Astrocyte of the hippocampus (primary cell): ENCODE measurements around the gene DUSP11.
"Not testable (repeated sequence)": the region's sequence is repeated elsewhere in the genome, so short reads cannot be mapped to it uniquely, and the experiment has no call there.

Experiments used
- DNase-seq: peaks from one replicate; pipeline ENCODE4 v3.0.0; 2011; ENCODE audit warnings: low read depth, low spot score

The DUSP11 gene

DNA sequence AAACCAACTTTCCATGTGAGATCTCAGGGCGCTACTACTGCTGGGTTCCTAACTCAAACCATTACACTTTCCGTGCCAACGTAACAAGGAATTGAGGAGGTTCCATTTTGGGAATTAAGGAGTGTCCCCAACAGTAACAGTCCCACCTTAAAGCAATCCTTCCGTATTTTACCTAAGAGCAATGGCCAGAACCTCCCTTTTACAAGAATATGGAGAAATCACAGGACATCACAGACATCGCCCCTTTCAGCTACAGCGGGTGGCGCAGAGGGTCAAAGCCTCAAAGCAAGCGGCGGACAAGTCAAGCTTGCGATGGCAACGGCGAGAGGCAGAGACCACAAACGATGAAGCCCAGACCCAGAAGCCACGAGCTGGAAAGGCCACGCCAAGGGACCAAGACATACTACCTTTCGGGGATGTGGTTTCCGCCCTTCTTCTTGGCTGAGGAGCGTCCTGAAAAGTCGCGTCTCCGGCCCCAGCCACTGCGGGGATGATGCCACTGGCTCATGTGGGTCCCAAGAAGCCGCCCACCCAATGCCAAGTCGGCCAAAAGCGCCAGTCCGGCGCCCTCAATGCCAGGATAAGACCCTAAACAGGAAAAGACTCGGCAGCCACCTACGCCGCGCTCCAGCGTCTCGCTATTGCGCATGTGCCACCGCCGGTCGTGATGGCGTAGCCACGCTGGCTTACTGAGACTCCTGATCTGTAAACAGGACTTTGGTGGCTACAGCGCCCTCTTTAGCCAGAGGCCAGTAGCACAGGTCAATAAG is at the start of gene DUSP11:
TSS of gene DUSP11 (minus strand) at position 637 of the 770 bp plus-strand sequence. CDS start at position 508, 129 bp downstream.
- peak; percentile 97 for DNase-seq

DNA sequence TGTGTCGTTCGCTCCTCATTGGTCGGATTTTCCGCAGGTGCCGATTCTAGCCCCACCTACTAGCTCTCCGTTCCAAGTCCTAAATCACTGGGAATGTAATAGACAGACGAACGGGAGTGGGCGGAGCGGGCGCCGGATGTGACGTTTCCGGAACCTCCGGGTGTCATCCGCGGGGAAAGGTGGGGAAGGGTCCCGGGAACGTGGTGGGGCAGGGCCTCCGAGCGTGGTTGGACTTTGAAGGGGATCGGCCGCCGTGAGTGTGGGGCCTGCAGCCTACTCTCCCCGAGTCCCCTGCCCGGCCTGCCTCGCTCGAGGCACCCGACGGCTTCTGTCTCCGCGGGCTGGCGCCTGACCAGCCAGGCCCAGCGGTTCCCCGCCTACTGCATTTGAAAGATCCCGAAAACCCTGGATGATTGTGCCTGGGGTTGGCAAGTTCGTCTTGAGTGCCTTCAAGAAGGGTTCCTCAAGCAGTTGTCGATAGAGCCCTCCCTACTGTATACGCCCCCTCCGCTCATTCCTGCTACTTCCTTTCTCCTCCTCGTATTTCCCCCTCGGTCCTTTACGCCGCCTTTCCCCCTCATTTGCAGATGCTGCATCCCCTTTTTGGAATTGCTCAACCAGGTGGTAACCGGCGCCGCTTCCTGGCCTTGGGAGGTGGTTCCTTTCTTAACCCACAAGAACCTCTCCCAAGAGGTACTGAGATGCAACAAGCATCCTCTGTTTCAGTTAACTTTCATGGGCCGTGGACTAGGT is 49.1 kb upstream of the DUSP11 start, which contains the start of gene STAMBP:
TSS of gene STAMBP (plus strand) at position 144 of the 753 bp plus-strand sequence. CDS start 1,896 bp downstream, outside the sequence.
- peak; percentile 98 for DNase-seq

DNA sequence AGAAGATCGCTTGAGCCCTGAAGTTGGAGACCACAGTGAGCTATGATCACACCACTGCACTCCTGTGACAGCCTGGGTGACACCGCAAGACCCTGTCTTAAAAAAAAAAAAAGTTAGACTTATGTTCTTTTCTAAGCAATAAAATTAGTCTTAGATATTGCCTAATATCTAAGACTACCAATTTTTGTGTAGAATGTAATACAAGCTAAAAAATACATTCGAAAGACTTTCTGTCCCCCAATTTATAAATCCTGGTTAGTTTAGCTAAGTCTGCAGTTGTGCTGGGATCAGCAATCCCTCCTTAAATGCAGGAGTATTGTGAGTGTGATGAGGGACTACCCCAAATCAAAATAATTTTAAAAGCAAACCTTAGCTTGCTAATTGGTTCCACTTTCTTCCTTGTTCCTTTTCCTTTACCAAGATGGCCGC is 48.5 kb upstream of the DUSP11 start:
- DNase-seq, result no peak

DNA sequence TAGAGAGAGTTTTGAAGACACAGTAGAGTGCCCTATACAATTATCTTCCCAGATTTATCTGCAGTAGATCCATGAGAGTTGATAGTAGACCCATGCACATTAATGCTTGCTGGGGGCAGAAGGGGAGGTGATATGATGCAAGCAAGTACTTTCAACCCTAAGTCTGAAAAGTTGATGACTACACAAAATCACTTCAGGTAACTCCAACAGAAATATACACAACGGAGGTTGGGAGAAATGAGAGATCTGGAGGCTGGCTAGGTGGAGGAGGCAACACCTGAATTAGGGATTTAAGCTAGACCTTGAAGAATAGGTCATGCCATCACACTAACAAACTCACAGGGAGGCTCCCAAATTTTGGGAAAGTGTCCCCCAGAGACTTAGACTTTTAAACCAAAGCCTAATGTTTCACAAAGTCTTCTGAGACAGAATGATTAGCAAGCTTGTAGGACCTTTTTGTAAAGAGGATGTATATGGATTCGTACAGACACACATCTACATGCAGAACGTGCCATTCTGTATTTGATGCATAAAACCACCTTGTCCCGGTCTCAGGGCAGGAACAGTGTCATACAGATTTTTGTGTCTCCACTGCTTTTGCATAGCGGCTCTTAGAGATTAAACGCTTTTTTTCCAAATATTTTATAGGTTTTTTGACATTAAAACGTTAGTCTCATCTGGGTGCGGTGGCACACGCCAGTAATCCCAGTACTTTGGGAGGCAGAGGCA is 47.9 kb upstream of the DUSP11 start:
- no peak for DNase-seq

DNA sequence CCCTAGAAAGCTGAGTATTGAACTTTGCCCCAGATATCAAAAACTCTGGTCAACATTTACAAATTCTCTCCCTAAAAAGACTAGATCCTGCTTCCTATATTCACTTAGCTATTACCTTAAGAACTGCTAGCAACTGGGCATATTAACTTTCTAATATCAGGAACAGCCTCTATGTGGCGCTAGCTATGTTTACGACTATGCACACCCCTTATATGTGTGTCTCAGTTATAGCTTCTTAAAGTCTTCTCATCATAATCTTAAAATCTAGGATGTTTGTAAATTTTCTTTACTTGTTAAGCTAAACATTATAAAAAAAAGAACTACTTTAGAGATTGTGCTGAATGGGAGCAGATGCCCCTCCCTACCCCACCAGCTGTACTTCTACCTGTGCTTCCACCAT is 47.1 kb upstream of the DUSP11 start:
- peak; percentile 53 for DNase-seq

DNA sequence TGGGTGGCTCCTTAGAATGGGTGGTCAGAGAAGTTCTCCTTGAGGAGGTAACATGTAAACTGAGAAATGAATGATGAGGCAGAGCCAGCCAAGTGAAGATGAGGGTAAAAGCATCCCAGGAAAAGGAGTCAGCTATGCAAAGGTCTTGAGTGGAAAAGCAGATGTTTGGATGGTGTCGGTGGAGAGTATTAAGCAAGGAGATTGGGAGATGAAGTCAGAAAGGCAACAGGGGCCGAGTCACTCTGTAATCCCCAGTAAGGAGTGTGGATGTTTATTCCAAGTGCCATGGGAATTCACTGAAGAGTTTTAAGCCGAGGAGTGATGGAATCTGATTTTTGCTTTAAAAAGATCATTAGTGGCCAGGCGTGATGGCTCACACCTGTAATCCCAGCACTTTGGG is 45.5 kb upstream of the DUSP11 start:
- DNase-seq, result no peak

DNA sequence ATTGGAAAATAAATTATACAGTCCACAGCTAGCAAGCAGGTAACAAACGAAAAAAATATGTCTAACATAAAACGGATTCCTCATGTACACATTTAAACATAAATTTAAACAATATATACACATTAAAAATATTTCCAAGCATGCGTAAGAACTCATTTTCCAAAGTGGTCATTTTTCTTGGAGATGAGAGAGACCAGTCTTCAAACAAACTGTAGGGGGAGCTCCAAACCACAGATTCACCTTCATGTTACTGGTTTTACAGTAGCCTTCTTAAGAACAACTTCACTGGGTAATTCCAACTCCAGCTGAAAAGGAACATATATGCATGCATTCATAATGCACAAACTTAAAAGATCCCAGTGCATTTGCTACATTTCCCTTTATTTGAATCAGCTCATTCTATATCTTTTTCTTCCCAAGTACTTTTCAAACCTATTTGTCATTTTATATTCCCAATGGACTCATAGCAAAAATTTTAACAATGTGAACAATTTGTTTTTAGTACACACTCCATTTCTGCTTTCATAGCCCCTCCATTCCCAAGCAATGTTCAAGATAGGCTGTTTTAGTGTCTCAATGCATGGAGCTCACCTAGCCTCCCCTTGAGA is 44.1 kb upstream of the DUSP11 start:
- DNase-seq, result peak; percentile 85

DNA sequence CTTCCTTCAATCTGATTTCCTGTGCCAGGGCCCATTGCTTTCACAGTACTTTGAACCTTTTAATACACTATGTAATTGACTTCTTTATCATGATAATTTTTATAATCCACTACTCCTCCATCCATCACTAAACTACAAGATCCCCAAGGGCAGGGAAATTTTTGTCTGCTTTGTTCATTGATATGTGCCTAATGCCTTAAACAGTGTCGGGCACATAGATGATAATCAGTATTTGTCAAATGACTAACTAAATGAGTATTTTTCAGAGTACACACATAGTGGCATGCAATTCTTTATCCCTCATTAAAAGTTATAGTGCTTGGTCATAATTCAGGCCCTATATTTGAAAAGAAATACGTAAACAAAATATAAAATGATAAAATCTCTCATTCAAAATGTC is 43.5 kb upstream of the DUSP11 start:
- no peak for DNase-seq

DNA sequence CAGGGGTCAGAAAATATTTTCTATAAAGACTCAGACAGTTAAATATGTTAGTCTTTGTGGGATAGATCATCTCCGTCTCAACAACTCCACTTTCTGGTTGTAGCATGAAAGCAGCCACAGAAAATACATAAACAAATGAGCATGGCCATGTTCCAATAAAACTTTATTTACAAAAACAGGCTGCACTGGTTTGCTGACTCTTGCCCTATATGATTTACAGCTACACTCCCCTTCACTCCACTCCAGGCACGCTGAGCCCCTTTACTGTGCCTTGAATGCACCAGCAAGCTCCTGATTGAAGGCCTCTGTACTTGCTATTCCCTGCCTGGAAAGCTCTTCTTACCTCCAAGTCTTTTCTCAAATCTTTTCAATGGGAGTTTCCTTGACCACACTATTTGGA is 43.1 kb upstream of the DUSP11 start:
- no peak for DNase-seq

DNA sequence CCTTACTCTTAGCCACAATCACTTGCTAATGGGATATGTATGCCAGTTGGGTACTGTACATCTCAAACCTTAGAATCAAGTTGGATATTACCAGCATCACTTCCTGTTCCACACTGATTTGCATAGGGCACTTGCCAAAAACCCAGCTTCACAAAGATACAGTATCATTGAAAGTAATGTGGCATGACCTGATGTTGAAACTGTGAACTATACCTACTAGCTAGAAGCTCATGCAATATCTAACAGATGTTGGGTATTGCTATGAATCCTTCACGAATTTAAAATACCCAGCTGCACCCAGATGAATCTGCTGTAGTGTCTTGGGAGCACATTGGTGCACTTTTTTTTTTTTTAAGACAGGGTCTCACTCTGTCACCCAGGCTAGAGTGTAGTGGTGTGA is 42.4 kb upstream of the DUSP11 start:
- no peak for DNase-seq

DNA sequence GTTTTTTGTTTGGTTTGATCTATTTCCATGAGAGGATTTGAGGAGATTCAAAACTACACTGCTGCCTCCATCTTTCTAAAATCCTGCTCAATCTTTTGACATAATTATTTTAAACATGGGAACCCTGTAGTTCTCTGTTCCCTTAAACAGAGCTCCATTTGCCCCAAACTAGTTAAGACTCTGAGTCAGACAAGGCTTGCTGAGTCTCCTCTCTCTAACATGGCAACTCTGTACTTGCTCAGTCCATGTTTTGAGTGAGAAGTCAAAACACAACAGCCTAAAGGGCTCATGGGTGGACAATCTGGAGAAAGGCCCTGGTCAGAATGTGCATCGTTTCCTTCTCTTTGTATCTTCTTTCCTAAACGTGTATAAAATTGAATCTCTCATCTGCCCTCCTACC is 41.8 kb upstream of the DUSP11 start:
- no peak for DNase-seq

DNA sequence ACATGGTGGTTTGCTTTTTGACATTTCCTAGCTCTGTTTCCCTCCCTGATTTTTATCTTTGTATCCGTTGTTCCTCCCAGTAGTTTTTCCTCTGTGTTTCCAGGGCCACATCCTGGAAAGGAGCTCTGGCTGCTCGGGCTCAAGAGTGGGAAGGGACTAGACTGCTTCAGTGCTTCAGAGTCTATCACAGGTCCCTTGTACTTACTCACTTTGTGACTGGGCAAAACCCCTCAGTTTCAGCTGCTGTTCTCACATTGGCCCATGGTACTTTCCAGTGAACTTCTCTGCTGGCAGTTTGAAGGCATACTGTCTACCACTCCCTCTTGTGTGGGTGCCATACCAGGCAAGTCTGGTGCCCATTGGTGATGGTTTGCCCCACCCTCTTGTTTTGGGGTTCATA is 41.3 kb upstream of the DUSP11 start:
- DNase-seq, result no peak

DNA sequence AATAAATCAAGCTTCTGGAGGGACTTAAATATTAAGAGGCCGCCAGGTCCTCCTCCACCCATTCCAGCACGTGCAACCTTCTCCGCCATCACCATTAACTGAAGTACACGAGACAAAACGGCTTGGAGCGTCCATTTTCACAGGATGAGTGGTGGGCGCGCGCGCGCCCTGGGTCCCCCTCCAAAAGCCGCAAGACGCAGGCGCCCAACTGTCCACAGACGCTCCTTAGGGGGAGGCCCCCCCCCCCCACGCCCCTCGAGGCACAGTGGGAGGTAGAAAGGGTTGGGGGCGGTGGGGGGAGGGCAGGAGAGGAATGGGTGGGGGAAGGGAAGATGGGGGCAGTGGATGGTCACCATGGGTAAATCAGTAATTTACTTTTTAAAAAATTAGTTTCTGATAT is 38.4 kb upstream of the DUSP11 start:
- no peak for DNase-seq

DNA sequence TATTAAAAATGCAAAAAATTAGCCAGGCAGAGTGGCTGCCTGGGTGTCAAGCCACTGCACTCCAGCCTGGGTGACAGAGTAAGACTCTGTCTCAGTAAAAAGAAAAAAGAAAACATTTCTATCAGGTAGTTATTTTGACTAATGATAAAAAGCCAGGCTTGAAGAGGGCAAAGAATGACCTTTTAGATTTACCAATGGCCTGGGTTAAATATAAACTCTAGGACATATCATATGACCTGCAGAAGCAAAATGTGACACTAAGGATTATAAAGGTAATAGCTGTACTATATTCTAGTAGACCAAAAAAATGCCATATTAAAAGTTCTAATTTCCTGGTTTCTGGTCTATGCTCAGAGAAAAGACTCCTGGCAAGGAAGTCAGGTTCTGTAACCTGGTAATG is 32.7 kb upstream of the DUSP11 start:
- DNase-seq, result no peak

DNA sequence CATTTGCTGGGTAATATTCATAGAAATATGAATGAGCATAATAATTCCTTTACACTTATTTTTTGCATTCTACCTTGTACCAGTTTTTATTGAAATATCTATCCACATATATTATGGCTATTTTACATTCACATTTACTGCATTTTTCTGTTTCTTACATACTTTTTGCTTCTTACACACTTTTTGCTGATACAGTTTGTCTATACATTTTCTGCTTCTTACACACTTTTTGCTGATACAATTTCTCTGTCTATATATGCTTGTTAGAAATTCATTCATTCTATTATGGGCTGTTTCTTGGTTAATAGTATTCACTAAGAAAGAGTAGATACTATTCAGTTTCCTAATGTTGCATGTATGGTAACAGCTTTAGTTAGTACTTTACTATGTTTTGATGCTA is 32.0 kb upstream of the DUSP11 start:
- DNase-seq, result no peak

DNA sequence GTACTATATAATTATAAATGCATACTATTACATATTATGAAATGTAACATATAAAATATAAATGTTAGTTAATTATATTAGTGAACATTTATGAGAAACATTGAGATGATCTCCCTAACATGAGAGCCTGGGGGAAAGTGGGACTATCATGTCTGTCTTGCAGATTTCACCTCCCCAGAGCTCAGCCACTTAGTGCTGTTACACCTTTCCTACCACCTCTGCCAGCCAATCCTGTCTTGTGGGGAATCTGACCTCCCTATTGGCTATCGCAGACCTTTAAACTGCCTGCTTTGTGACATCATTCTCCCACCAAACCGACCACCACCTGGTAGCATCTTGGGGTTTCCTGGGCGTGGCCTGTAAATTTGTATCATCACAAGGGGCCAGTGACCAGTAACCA is 4.0 kb upstream of the DUSP11 start, which contains the start of gene C2orf78:
TSS of gene C2orf78 (plus strand) at position 301 of the 400 bp plus-strand sequence. CDS start 127 bp downstream, outside the sequence.
- not testable (repeated sequence) for DNase-seq

DNA sequence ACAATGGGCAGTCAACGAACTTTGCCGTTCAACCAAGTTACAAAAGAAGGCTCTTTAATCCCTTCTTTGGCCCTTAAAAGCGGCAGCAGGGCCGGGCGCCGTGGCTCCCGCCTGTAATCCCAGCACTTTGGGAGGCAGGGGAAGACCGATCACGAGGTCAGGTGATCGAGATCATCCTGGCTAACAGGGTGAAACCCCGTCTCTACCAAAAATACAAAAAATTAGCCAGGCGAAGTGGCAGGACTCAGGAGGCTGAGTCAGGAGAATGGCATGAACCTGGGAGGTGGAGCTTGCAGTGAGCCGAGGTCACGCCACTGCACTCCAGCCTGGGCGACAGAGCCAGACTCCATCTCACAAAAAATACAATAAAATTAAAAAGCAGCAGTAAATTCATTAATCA is 3.5 kb upstream of the DUSP11 start:
- DNase-seq, result peak; percentile 17

DNA sequence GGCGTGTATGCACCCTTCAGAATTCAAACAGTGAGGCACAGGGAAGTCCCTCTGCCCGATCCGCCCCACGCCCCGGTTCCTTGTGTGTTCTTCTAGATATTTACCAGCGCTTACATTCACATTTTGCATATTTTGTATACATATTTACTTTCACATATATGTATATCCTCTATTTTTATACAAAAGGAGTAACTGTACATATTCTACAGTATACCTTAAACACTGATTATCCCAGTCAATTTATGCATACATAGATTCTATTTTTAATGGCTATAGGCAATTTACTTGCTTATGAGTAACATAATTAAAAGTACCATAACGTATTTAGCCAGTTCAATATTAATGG is 307 bp upstream of the DUSP11 start:
- DNase-seq, result no peak

DNA sequence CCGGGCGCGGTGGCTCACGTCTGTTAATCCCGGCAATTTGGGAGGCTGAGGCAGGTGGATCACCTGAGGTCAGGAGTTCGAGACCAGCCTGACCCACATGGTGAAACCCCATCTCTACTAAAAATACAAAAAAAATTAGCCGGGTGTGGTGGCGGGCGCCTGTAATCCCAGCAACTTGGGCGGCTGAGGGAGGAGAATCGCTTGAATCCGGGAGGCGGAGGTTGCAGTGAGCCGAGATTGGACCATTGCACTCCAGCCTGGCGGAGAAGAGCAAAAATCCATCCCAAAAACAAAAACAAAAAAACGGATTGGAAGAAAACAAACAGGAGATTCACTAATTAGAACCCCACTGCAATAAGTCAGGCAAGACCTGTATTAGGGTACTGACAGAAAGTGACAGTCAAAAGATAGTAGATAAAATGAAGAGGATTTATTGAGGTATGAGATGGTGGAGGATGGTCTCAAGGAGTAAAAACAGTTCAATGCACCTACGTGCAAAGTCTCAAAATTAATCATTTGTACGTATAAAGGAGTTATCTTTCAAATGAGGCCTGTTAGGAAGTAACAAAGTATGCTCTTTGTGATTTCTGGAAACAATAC is 936 bp downstream of the DUSP11 start:
- not testable (repeated sequence) for DNase-seq

DNA sequence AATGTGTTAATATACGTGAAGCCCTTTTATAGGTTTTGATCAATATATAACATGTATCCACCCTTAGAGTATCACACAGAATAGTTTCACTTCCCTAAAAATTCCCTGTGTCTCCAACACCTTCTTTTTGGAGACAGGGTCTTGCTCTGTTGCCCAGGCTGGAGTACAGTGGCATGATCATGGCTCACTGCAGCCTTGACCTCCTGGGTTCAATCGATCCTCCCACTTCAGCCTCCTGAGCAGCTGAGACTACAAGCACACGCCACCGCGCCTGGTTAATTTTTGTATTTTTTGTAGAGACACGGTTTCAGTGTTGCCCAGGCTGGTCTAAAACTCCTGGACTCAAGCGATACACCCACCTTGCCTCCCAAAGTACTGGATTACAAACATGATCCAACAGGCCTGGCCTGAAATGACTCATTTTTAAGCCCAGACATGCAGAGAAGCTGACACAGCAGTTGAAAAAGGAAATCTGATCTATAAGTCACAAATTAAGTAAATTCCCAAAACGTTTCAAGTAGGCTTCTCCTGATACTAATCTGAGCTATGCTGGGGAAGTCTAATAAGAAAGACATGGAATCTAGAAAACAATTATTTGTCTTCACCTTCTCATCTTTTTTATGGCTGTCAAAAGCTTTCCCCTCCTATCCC is 2.9 kb downstream of the DUSP11 start:
- peak; percentile 23 for DNase-seq

DNA sequence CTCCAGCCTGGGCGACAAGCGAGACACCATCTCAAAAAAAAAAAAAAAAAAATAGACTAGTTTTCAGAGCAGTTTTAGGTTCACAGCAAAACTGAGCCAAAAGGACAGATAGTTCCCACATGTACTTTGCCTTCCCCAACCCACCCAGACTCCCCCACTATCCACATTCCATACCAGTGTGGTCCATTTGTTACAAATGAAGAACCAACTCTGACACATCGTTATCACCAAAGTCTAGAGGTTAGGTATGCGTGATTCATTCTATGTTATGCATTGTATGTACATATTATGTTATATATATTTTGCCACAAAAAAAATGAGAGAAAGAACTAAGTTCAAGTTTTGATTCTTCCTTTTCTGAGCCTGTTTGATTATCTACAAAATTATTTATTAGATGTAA is 3.5 kb downstream of the DUSP11 start:
- DNase-seq, result no peak
